Activated CD4-positive, alpha-beta T cell treated with anti-CD3 and anti-CD28 coated beads, Interleukin-2, Interleukin-6, amounts not matched to agents 100 ng/mL and 50 ng/mL, durations not matched to agents 16 hours and 8 hours (primary cell): Measurements from ENCODE around the gene AFF3.

Experiments used
- DNase-seq: peaks from one replicate; pipeline ENCODE4 v3.0.0-alpha.2; 2020

Gene AFF3

DNA sequence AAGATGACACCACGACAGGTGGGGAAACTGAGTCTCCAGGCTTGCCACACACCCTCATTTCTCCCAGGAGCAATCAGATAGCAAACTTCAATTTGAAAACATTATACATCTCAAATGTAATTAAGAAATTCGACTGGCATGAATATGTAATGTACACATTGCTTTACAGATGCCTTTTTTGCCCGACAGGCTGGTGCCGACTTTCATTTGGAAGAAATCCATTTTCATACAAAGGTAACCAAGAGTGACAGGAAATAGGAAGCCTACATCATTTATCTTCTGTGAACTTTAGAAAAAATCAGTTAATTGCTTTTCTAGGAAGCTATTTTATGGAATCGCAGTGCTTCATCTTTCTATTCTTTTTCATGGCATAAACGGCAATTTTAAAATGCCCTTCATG, 140.3 kb downstream of the AFF3 start:
- no peak for DNase-seq

DNA sequence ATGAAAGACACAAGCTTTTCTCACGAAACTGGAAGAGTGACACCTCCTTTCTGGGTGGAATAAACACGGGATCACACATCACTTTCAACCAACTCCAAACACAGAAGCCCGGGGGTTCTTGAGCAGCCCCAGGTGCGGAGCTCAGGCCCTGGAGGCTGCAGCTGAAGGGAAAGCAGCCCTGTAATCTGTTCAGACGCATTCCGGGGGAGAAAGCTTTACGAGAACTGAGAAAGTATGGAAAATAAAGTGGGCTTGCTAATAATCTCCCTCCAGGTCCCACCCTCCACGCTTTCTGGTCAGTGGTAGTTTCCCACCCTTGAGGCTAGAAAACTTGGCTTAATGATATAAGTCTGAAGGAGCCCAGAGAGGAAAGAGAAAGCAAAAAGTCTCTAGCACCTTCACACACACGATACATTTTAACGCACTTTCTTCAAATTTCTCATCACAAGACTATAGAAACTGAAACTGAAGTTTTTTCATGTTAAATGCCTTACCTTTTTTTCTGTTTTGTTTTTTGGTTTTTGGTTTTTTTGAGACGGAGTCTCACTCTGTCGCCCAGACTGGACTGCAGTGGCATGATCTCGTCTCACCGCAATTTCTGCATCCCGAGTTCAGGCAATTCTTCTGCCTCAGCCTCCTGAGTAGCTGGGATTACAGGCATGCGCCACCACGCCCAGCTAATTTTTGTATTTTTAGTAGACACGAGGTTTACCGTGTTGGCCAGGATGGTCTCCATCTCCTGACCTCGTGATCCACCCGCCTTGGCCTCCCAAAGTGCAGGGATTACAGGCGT, 141.3 kb downstream of the AFF3 start:
- DNase-seq = peak; percentile 34

DNA sequence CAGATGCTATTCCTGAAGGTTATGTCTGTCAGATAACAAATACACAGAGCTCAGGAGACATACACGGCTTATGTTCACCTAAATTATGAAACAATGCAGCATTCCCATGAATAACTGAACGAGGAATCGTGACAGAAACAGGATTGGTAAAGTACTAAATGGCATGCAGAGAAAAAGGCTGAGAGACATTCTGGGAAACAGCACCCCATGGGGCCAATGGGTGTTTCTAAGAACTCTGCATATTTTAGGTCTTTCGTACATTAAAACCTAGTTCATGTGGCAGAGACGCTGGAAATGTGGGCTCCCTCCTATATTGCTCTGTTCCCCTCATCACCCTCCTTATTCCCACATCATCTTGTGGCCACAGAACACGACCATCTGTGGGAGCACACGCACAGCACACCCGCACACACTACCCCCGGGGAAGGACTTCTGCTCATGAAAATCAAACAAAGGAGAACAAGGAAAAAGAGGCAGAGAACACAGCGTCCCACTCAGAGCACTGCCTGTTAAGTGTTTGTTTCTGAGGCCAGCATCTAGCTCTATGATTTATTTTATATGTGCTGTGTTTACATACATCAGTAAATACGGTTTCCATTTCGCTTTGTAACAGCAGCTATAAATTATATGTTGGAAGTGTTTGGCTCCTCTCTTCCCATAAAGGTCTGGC, 143.6 kb downstream of the AFF3 start:
- no peak for DNase-seq

DNA sequence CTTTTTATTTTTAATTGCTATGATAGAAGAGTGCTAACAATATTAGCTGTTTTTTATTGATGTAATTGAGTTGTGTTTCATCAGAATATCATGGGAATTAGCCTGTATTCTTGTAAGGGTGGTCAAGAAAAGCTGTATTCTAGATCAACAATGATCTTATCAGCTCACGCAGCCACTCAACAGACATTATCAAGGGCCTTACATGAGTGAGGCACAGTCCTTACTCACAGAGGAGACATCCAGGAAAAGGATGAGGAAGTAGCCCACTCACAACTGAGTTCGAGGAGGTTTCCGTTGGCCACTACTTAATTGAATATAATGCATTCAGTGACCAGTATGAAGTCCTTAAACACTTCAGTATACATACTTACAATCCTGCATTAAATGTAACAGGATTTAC, 152.5 kb downstream of the AFF3 start:
- DNase-seq = no peak

DNA sequence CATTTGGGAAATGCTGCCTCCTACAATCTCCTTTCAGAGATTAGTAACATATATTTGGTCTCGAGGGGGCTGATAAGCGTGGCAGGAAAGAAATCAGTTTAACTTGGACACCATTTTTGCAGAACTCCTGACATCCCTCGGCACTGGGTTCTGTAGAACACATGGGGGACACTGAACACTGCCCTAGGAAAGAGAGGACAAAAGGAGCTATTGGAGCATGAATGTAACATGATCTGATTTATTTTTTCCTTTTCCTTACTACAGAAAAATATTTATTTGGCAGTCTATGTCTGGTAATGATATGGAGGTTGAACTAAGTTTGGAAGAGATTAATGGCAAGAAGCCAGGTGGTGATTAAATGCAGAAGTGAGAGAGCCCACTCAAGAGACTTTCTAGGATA, 153.8 kb downstream of the AFF3 start:
- no peak for DNase-seq

DNA sequence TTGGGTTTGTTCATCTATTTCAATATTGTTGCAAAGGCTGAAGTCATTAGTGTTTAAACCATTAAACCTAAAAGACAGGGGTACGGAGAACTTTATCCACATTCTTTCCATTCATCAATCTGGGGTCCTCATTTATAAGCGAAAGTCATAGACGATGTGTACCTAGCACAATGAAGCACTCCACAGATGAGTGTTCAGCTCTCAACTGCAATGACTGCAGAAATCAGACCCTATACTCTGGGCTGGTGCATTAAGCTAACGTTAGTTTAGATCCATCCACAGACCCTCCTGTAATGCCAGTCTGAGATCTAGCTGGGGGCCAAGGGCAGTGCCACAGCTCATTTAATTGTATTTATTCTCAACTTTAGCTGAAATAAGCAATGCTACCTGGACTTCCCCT, 155.2 kb downstream of the AFF3 start:
- no peak for DNase-seq

DNA sequence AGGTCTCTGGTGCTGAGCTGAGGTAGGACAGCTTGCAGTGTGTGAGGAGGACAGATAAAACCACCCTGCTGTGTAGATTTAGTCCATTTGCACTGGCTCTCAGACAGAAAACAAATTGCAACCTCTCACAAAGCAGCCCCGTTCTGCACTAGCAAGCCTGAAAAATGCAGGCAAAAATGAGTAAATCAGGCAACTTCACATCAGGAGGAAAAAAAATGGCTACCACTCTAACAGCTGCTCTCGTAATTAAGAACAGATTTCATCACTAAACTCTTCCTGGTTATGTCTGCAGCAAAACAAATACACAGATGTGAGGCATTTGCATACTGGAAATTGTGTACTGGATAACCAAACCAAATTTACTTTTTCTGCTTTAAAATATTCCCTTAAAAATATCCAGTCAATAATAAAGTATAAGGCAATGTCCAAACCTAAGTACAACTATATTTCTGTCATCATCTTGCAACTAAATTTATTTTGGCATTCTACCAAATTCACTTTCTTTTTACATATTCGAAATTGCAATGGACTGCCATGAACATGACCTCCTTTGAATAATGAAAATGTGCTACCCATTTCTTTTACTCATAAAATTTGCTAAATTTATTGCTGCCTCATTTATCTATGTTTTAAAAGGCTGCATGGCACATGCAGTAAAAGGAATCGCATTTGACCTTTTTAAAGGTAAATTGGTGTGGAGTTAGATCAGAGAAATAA, 157.4 kb downstream of the AFF3 start:
- DNase-seq = no peak

DNA sequence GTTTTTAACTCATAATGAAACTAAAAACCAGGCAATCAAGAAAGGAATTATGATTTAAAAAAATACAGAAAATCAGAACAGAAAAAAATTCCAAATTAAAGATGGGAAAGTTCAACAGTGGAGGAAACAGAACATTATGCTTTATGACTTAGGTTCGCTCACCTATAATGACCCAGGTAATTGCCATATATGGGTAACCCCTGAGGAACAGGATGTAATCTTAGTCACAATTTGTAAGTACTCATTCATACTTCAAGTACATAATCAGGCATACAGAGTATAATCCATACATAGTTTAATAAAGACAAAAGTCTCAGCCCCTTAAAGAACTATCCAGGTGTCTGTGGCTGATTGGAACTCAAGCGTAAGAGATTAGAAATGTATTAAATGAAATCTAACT, 159.6 kb downstream of the AFF3 start:
- DNase-seq = no peak

DNA sequence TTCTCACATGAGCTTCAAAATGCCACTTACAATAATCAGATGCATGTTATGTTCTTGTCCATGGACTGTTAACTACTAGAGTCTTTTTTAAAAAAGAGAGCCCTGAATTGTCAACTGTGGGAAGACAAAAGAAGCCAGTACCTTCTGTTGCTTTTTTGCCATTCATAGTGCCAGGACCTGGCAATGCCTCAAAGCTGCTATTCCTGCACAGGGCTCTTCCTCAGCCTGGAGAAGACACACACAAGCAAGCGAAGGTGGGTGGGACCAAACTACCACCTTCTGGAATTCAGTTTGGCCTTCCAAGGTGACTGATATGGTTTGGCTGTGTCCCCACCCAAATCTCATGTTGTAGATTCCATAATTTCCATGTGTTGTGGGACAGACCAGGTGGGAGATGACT, 160.6 kb downstream of the AFF3 start:
- DNase-seq = no peak

DNA sequence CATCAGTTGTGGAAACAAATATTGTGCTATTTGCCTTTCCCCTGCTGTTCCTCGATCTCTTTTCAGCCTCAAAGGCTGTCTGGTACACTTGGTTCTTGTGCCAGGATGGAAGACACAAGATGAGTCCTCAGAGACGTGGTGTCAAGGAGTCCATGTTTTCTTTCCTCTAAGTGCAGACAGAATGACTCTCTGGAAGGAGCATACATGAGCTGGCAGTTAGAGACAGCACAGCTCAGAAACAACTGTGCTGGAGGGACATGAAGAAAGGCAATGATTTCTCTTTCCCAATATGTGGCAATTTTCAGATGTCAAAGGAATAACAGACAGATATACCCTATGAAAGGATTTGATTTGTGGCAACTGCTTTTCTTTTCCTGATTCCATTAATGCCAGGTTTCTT, 162.2 kb downstream of the AFF3 start:
- DNase-seq = no peak

DNA sequence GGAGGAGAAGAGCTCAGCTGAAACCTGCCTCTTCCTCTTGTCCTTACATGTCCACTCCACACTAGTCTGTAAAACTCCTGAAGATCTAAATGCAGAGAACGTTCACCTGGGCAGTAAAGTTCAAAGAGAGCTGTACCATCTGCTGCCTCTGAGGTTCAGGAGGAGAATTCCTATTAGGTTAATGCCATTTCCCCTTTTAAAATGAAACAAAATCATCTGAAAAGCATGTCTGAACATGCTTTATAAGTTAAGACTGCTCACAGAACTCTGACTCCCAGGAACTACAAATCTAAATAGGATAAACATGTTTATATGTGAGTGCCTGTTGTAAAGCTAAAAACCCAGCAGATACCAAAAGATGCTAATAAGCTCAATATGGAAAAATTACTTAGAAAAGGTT, 164.4 kb downstream of the AFF3 start:
- DNase-seq = no peak

DNA sequence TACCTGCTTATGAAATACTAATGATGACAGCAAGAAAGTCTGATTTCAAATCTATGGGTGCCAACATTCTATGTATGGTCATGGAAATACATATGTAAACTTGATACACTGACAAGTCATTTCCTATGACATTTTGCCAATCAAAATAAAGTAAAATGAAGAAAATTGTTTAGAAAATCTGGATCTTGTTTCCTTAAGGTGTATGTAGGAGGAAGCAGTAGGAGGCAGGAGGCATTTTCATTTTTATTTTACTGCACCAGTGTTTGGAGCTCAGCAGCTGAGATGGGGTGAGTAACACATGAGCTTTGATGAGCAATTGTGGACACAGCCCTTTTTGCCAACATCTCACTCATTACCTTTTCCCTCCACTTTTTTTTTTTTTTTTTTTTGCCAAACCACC, 167.0 kb downstream of the AFF3 start:
- no peak for DNase-seq

DNA sequence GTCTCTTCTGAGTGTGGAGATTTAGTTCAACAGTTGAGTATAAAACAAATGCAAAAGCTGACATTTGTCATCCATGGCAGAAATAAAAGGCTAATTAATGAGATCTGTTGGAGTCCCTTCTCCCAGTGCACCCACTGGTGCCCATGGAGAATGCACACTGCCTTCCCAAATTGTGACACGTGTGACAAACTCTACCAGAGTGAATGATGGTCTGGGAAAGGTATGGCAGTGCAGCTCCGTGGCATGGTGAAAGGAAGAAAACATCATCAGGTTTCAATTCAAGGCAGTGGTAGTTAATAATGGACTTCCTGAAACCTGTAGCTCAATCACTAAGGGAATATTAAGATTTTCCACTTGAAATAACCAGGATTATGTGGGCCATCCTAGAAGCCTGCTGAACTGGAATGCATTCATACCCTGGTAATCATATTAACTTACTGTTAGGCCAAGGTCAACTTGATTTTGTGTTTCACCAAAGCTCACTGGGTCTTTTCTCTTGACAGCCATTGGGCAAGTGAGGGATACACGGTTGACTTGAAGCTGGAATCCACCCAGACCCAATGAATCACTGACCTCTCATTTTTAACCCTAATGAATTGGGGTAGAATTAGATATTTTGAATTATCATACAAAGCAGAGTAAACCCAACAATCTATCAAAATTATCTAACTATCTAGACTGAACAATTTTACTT, 167.6 kb downstream of the AFF3 start:
- DNase-seq = no peak

DNA sequence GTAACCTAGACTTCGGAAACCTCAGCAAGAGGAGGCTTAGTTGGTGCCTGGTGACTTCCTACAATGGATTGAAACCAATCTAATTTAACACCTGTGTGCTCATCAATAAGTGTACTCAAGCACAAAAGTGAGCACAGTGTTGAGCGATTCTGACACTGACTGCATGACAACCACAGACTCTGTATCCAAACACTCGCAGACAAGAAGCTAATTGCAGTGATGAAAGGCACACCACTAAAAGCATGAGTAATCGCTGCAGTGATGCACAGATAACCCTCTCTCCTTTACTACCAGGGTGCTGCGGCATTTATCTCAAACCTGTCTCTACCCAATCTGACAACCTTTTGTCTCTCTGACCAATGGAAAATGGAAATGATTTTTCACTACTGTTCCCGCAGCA, 168.1 kb downstream of the AFF3 start:
- no peak for DNase-seq

DNA sequence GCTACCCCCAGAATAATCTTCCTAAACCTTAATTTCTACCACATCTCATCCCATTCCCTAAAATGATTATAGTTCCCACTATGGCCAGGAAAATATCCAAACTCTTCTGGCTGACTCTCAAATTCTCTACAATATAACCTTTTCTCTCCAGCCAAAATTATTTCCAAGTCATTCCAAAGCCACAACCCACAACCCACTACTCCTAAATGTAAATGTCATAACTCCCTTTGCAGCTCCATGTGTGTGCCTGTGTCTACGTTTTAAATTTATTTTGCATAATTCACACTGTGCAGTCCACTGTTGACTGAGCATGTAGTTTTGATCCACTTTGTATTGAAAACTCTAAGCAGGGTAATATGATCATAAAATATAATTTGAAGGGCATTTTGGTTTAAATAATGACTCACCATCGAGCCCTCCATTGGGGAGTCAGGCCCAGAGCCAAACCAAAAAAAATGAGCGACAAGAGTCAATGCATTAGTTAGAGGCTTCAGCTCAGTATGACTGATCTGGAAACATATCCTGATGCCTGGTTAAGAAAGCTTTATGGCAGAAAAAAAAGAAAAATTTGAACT, 171.0 kb downstream of the AFF3 start:
- no peak for DNase-seq

DNA sequence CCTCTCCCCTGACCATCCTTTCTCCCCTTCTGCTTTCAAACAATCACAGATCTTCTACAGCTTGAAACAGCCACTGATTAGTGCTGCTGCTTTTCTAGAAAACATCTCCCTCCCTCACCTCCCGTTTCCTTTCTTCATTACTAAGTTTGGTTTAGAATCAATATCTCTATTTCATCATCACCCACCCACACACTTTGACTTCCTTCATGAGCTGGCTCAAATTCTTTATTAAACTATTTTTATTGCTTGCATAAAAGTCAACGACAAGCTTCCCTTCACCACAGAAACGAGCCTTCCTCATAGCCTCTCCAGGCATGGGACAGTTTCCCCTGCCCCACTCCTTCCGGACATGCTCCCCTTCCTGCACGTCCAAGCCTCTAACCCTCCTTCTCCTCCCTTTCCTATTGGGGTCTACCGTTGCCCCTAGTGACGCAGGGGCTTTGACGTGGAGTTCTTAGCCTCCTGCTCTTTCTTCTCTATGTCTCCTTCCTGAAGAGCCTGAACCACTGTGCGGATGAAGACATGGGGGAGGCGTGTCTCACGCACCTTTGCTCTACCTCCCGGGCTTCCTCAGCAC, 172.0 kb downstream of the AFF3 start:
- no peak for DNase-seq

DNA sequence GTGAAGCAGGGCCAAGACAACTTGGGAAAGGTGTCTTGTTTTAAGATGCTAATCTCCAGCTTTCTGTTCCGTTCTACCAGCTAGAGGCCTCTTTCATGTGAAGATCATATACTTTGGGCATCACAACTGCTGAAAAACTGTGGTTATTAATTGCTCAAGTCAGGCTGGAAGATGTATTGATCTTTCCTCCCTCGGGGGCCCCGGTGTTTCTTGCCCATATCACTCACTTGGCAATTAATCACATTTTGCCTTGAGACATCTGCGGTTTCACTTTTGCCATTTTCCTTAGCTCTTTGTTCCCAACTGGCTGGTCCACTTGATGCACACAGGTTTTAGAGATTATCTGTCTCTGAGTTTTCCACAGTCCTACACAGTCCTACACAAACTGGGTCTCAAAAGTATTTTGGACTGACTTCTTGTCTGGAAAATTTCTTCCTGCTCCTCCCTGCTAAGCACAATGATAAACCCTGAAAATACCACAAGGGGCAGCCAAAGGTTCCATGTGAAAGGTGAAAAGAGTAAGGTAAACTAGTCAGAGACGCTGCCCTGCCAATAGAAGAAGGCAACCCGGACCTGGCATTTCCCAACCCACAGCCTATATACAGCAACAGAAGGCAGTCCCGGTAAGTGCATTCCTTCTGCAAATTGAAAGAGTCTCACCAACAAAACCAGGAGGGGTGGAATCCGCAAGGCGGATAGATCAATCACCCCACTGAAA, 181.0 kb downstream of the AFF3 start:
- no peak for DNase-seq

DNA sequence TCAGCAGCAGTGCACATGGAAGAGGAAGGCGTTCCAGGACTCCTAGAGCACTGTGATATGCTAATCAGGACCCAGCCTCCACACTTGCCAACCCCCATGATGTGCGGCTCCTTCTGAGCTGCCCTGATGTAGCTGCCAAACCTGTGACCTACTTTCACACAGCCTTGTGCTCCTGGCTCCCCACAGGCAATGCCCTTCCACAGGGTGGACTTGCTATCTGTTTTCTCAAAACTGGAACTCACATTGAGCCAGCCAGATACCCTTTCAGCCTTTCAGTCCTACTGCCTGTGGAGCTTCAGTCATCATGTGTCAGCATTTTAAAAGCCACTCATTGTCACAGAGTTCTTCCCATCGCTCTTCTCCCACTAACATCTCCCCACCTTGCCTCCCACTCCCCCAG, 181.6 kb downstream of the AFF3 start:
- DNase-seq = no peak

DNA sequence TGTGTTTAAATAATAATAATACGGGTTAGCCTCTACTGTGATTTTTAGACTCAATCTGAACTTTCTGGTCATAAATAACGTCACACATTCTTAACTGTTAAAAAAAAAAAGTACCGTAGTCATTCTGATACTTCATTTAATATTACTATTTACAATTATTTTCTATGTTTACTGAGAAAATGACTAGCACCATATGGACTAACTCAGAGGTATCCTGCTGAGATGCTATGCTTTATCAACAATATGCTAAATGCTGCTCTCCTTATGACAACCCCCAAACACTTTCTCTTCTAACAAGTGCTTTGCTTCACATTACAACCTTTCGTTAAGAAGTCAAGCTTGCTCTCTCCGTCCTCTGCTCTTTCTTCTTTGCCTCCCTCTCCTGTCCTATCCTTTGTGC, 182.1 kb downstream of the AFF3 start:
- no peak for DNase-seq

DNA sequence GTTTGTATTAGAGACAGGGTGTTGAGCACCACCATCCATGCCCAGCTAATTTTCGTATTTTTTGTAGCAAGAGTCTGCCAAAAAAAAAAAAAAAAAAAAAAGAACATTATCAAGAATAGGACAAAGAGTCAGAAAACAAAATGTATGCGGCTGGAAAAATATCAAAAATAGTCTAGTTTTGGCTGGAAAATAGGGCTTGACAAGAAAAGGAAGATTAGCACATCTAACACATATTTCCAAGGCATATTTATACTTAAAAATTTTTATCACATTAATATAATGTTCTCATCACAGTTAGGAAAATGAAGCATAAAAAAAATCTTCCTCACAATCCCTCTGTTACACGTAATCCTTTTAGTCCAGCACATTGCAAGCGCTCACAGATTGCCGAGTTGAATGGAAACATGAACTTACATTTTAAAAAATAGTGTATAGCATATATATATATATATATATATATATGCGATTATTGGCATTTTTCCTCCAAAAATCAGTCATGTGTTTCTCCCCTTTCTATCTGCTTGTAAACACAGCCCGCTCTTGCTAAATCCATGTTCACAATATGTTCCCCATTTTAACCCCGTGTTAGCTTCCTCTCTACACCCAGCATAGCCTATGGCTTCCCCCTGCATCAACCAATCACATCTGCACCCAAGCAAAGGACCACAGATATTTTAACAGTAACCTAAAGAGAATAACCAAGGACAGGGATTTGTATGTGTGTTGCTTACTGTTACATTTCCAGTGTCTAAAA, 183.0 kb downstream of the AFF3 start:
- DNase-seq = no peak
